ENCODE measurements around the gene PROM1.

PROM1 gene

GRCh38 chr4:16021804-16022560 is 61.8 kb downstream of the PROM1 start:
- DNase-seq, result no peak

- no peak for DNase-seq
Observed at GRCh38 chr4:16019649-16020048, 64.2 kb downstream of the PROM1 start.

- DNase-seq, result no peak
Observed at GRCh38 chr4:16018841-16019240, 65.0 kb downstream of the PROM1 start.

- no peak for DNase-seq
Observed at GRCh38 chr4:16018061-16018676, 65.7 kb downstream of the PROM1 start.

GRCh38 chr4:16016536-16016935 is 67.3 kb downstream of the PROM1 start:
- no peak for DNase-seq

- DNase-seq, result no peak
Observed at GRCh38 chr4:16011173-16011572, 72.7 kb downstream of the PROM1 start.

GRCh38 chr4:16009153-16009552 is 74.7 kb downstream of the PROM1 start:
- DNase-seq, result no peak

GRCh38 chr4:16007471-16008095 is 76.2 kb downstream of the PROM1 start:
- DNase-seq, result no peak

GRCh38 chr4:16006771-16007446 is 76.9 kb downstream of the PROM1 start:
- DNase-seq, result no peak

GRCh38 chr4:16005676-16006075 is 78.1 kb downstream of the PROM1 start:
- no peak for DNase-seq

- DNase-seq, result peak; percentile 22
Observed at GRCh38 chr4:16001484-16001858, 82.4 kb downstream of the PROM1 start.

- DNase-seq, result peak; percentile 18
Observed at GRCh38 chr4:16000708-16001483, 82.9 kb downstream of the PROM1 start.

GRCh38 chr4:15996773-15997172 is 87.0 kb downstream of the PROM1 start:
- no peak for DNase-seq

GRCh38 chr4:15995826-15996225 is 88.0 kb downstream of the PROM1 start:
- no peak for DNase-seq

GRCh38 chr4:15992167-15992485 is 91.7 kb downstream of the PROM1 start:
- no peak for DNase-seq

- no peak for DNase-seq
Observed at GRCh38 chr4:15990570-15991285, 93.1 kb downstream of the PROM1 start.

- DNase-seq, result no peak
Observed at GRCh38 chr4:15989424-15989823, 94.4 kb downstream of the PROM1 start.

GRCh38 chr4:15988222-15988621 is 95.6 kb downstream of the PROM1 start:
- DNase-seq, result no peak

GRCh38 chr4:15986907-15987306 is 96.9 kb downstream of the PROM1 start:
- no peak for DNase-seq

- no peak for DNase-seq
Observed at GRCh38 chr4:15983610-15984009, 100.2 kb downstream of the PROM1 start.

- no peak for DNase-seq
Observed at GRCh38 chr4:15982842-15983524, 100.8 kb downstream of the PROM1 start.
